DOHH2 (cell line): ENCODE data around the gene GOLGA1.

Experiments
- CTCF ChIP-seq: fragments of 200-600 bp; sonication (generic); IDR thresholded peaks from one replicate; pipeline ENCODE4 v1.5.1; 2014; ENCODE audit warnings: antibody characterized with exemption, mild to moderate bottlenecking, low read depth, low read length; ENCODE audit not compliant: poor library complexity, severe bottlenecking
- EZH2phosphoT487 ChIP-seq: fragments of 200-600 bp; sonication (generic); IDR thresholded peaks from 2 replicates; pipeline ENCODE4 v1.6.1; 2017; ENCODE audit warnings: borderline replicate concordance, mild to moderate bottlenecking, antibody characterized with exemption, low read length, moderate library complexity, mixed read lengths

GRCh38 chr9:124886866-124887492 is 53.9 kb downstream of the GOLGA1 start:
- TF ChIP-seq CTCF (no peak), EZH2phosphoT487 (no peak)
